ENCODE results near the gene MBNL2.

MBNL2 gene

DNA sequence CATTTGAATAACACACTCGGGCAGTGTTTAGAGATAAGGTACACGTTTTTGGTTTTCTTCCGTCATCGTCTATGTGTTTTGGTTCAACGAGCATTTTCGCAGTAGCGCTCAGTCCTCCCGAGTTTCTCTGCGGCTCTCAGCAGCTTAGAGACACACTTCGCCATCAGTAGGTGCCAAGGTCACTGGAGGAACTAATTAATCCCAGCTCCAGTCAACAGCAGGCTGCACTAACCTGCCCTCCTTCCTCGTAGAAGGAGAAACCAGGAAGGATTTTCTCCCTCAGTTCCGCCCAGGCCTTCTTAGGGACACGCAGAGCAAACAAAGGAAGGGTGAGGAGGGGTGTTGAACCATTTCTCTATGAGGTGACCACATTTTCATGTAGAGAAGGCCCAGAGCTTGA, 12.6 kb downstream of the MBNL2 start:
- no peak for DNase-seq

DNA sequence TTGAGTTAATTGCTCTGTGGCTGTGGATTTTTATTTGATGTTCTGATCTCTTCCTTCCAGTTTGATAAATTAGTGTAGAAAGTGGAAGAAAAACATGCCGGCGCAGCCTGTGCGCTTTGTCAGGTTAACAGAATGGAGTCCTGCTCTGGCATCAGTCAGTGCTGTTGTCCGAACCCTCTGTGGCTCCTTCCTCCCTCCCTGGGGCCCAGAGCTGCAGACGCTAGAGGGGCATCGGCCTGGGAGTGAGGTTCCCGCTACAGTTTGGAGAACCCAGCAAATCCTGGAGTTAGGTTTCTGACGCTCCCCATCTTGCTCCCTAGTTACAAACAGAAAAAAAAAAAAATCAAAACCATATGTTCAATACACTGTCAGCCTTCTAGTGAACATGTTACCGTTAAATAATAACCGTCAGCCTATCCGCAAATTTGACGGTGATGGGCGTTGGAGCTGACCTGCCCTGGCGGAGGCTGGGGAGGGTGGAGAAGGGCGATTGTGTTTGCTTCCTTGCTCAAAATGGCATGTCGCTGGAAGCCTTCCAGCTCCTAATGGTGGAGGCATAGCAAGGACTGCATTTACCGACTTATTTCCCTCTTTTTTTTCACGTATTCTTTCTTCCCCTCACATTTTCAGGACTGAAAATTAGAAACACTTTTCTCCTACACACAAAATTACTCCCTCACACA, 13.6 kb downstream of the MBNL2 start:
- no peak for DNase-seq

DNA sequence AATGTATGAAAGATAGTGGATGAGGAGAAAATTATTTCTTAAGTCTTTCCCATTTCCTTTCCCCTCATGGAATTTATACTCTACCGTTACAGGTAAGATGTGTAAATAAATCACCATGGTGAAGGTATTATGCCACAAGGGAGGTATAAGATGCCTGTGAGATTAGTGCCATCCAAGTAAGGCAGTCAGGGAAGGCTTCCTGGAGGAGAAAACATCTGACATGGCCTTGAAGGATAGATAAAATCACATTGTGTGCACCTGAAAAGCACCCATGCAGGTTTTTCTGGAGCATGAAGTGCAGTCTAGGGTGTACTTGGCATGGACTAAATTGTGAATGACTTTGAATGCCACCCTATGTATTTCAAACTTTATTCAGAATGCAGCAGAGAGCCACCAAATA, 15.3 kb downstream of the MBNL2 start:
- DNase-seq, result no peak

DNA sequence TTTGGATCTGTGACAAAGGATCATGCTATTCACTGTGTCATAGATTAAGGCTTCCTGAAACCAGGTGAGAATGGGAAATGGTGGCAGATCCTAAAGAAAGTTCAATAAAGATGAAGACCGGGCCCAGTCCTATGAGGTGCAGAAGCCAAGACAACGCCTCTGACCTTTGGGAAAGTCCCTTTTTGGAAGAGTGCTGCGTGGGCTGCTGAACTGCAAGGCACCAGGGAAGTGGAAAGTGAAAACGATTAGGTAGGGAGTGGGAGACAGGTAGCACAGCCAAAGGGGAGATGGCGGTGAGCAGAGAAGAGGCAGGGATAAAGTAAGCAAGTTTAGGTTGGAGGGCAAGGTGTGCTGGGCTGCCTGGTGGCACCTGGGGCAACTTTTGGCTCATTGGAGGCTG, 16.3 kb downstream of the MBNL2 start:
- no peak for DNase-seq

DNA sequence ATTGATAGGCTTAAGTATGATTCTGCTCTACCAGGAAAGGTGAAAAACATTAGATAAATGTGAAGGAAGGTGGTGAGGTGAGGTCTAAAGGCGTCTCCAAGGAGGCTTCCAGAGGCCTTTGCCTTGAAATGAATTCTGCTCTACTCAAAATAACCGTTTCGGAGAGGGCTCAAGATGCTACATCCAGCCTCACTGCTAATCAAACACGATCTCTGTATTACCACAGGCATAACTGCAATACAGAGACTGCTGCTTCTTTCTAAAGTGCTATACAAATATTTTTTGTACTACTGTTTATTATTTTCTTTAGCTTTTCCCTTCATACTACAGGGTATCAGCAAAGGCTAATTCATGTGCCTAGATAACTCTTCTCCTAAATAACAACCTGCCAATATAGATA, 16.8 kb downstream of the MBNL2 start:
- DNase-seq, result no peak

DNA sequence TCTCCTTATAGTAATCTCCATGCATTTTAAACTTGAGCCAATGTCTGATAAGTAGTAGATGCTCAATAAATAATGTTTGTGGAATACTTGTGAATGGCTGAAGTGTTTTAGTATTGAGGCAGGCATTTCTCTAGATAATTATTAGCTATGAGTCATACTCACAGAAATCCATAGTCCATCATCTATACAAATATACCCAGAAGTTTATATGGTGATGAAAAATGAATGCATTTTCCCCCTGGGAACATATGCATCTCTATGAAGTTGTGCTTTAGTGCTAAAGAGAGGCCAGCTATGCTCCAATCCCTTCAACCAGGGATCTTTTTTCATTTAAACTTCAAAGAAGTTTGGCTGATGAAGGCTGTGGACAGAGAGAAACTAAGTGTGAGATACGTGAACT, 17.2 kb downstream of the MBNL2 start:
- DNase-seq, result no peak

DNA sequence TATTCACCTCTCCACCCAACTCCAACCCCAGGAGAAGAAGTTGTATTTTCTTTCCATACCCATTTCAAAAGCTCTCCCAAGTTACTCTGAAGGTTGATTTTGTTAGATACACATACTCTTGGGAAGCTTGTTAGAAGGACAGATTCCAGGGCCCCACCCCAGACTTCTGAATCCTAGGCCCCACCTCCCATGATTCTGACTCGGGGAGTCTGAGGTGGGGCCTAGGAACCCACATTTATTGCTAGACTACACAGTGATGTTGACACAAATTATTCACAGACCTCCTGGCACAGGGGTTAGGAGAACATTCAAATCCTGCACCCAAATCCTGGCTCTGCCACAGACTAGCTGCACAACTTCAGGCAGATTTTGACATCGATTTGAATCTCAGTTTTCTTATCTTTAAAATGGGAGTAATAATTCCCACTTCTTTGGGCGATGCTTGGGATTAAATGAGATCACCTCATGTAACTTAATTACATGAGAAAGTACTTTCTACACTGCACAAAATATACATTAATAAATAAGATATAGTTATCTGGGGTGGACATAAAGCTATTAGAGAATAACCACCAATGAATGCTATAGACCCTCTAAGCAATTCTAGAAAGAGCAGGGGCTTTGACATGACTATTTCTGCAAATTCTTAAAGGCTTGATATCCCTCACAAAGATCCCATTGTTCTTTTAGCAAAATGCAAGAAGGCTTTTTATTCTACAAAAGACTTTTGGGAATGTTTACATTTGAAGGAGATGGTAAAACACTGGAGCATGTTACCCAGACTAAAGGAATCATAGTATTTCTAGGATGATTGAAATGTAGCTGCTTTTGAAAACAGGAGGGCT, 18.0 kb downstream of the MBNL2 start:
- DNase-seq, result no peak

DNA sequence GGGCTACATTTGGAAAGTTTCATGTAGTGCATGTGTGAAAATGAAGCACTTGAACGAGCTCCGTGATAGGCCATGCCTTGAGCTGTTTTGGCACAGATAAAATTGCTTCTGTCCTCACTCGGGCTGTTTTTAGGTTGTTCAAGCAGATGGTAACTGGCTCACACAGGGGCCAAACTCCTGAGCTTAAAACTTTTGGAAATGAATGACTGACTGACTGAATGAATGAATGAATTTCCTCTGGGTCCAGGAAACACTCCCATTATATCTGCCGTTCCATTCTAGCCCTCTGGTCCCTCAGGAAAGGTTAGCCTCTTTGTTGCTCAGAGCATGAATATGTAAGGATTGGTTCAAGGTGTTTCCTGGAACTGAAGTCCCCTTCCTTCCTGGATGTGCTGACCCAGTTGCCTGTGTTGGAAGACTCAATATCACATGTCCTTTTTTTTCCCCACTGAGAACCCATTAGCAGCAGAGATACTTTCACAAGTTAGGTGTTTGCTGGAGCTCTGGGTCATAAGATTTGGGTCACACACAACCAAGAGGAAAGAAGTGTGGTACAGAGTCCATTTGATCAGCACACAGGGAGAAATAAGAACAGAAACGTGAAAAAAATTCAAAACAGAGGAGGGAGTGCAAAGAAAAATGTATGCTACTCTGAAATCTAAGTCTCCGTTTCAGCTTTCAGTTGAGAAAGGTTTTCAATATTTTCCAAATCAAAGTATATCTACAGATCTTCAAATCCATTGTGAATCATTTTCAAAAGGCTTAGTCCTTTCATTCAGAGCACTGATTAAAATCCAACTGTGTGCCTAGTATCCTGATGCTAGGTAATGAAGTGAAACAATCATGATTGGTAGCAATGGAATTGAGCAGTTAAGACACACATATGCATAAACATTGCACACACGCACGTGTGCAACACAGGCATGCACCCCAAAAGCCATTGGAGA, 18.9 kb downstream of the MBNL2 start:
- DNase-seq, result no peak

DNA sequence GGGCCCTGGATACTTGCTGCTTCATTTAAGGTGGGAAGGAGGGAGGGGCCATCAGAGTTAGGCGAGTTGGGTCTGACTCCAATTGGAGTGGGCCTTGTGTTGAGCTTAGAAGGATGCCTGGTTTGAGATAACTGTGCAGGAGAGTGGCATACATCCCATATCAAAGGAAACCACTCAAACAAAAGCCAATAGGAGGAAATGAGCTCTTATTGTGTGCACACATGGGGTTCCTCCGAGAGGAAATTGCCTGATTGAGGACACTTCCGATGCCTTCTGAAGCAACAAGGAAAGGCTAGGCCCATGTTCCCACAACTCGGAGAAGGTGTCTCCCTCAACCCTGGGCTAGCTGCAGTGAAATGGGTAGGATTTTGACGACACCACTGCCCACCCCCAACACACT, 19.6 kb downstream of the MBNL2 start:
- no peak for DNase-seq

DNA sequence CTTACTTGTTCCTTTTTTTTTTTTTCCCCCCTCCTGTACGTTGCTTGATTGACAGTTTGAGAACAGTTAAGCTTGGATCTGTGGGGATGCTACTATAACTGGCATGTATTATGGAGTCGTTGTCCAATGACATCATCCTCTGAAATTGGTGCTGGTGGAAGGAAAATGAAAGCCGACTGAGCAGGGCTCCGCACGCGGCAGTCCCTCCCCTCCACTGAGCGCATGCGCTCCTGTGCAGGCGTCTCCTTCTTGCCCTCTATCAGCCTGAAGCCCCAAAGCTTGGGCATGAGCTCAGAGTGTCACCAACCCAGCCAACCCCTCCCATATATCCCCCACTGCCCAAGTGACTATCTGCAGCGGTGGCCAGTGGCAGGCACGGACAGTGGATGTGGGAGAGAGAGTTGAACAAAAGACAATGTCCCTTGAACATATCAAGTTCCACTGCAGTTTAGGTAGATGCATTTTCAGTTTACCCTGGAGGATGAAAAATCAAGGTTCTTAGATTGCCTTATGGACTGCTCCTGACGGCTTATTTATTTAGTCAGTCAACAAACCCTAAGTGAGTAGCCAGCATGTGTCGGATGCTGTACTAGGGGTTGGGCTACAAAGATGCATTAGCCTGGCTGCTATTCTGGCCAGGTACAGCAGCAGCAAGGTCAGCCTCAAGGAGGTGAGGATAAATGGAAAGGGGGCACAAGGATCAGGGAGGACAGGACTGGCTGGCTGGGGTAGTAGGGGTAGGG, 20.8 kb downstream of the MBNL2 start:
- DNase-seq, result no peak

DNA sequence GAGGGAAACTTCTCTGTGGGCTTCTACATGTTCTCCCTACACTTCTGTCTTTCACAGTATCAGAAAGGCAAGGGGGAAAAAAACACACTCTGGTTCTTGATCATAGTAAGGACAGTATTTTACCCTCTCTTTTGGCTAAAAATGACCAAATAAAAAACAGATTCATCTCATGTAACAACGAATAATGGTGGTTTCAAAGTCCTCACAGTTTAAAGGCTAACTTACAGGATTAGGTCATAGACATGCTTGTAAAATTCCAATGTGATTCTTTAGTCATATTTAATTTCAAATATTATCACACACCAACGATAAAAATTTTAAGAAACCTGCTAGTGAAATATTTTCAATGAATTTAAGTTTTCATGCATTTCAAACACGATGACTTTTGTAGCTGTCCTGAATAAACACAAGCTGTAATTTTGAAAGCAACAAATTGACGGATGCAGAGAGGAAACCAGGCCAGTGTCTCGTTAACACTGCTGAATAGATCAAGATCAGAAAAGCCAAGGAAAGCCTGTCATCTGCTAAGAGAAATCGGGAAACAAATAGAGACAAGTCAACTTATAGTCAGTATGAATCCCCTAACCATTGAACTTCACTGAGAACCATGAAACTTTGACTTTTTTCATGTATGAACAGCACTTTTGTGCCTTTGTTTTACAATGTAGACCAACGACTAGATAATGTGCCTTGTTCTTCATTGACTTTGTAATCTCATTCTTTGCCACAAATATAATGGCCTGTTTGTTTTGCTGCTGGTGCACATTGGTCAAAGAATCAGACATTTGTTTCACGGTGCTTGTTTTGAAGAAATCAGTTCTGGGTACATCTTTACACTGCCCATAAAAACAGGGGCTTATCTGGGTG, 22.0 kb downstream of the MBNL2 start:
- peak in 2 of 3 experiments; percentile 39 to 62 for DNase-seq

DNA sequence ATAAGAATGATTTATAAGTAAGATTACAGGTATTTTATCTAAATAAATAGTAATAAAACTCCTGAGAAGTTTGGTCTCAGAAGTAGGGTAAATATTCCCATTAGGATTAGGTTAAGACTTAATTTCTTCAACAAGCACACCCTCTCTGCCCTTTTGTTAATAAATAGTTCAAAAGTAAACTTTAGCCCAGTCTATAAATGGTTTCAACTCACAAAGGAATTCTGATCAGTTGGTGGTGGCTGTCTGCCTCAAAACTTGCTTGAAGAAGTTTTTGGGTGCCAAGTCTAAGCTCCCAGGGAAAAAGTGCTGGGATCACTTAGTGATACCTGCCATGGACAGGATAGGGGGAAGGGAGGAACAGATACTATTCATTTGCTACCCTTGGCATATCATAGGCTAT, 22.9 kb downstream of the MBNL2 start:
- no peak for DNase-seq

DNA sequence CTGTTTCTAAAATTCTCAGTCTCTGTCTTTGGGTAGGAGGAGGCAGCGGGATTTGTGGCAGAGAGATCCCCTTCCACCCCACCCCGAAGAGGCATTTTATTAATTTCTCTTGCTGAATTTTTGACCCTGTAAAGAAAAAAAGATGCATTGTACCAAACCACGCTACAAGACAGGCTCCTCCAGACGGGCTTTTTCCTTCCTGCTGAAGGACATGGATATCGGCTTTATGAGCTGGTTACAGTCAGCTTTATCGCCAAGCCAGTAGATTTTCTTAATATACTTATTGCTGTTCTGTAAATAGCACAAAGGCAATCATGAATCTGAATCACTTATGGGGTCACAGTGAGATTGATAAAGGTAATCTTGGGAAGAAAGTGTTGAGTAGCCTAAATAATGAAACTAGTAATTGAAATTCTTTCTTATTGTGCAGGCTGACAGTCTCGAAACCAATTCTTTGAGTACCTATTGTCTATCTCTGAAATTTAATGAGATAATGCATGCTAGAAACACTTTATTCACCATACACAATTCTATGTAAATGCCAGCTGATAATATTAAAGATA, 24.5 kb downstream of the MBNL2 start:
- DNase-seq, result no peak

DNA sequence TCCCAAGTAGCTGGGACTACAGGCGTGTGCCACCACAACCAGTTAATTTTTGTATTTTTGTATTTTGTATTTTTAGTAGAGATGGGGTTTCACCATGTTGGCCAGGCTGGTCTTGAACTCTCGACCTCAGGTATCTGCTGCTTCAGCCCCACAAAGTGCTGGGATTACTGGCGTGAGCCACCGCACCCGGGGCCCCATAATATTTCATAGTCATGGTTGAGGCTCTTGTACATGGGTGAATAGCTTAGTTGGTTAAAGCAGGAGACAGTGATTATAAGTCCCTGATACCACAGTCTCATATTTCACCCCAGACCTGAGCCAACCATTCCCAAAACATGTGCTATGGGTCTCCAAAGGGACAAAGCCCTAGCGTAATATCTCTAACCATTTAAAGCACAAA, 26.1 kb downstream of the MBNL2 start:
- DNase-seq, result no peak

DNA sequence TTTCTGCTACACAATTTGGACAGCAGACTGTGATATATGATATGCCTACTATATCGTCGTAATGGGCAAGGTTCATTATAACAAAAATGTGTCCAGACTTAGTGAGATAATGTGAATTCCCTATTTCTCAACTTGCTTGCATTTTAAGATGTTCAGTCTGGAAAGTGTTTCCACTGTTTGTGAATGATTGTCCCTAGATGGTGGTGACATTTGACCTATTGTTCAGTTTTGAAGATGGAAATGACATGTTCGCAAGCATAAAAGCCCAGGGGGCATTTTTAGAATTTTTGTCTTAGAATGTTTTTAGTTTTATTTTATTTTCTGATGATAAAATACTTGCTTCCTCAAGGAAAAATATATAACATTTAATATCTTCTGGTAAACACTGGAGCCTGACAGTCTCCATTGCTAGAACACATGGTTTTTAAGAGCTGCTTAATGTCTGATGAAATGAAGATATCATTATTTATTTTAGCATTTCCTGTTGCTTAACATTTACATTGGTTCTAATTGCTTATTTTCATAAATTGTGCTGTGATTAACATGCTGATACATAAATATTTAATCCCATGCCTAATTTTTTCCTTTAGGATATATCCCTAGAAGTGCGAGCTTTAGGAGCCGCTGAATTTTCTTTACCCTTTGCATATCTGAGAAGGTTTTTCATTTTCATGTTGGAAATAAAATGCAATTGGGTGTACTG, 27.1 kb downstream of the MBNL2 start:
- DNase-seq, result no peak

DNA sequence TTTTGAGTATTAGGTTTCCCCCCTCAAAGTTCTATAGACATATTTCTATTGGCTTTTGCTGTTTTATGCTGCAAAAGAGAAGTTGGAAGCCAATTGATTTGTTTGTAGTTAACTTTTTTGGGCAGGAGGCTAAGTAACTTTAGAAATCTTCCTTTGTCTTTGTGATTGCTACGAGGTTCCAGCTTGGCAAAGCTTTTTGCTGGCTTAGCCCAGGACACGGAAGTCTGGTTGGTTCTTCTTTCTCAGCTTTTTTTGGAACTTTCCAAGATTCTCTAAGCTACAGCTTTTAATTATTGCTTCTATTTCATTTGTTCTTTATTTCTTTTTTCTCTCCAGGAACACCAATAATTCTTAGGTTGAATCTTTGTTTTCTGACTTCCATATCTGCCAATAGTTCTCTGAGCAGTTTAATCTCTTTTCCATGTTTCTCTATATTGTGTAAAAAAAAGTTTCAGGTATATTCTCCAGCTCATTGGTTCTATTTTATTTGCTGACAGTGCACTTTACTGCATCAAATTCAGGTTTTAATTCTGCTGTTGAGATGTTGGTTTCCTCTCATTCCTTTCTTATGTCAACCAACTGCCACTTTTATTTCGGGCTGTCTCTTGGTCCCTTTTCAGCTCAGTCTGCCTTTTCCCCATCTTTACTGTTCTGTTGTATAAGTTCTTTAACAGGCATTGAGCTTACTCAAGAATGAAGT, 27.8 kb downstream of the MBNL2 start:
- DNase-seq, result no peak

DNA sequence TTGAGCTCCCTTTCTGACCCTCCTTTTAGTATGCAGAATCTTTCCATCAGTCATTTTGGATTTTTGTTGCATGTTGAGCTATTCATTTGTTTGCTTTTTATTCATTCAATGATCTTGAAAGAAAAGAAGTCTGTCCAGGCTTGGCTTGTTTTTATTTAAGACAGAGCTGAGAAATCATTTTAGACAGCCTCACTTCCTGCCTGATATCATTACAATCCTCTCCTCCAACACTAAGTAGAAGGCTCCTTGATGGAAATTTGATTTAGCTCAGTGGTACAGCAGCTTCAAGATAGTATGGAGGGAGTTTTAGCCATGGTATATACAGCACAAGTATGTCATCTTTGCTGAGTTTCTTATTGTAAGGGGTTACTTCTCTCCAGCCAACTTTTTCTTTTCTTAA, 28.4 kb downstream of the MBNL2 start:
- no peak for DNase-seq

DNA sequence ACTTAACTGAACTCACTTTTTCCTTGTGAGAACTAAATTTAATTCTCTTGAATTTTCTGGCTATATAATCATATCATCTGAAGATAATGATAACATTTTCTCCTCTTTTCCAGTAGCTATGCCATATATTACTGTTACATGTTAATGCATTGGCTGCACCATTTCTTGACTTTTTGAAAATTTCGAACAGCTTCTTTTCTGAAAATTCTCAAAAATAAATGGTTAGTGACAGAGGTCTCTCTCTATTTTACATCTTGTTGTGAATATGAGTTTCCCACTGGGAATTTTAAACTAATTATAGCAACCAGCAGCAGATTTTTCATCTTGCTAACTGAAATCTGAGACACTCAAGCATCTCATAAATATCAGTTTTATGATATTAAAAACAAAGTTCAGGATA, 30.6 kb downstream of the MBNL2 start:
- peak in 1 of 3 experiments; percentile 45 for DNase-seq

DNA sequence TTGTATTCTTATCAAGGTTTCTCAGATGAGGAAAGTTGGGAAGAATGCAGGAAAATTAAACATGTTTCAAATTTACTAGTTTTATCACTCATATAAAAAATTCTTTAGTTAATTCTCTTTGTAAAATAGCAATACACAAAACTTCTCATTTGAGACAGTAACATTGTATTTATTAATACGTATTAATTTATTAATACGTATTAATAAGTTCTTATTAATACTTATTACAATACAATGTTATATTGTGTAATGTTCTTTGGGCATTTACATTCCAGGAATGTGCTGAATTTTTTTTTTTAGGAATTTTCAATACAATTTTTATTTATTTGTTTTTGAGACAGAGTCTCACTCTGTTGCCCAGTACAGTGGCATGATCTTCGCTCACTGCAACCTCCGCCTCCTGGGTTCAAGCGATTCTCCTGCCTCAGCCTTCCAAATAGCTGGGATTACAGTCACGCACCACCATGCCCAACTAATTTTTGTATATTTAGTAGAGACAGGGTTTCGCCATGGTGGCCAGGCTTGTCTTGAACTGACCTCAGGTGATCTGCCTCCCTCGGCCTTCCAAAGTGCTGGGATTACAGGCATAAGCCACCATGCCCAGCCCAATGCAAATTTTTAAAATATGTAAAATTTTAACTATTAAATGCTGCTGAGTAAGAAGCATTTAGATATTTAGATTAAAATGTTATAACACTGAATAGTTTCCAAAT, 31.6 kb downstream of the MBNL2 start:
- no peak for DNase-seq

Measured in NCI-H1417 (cell line).